A549 (cell line): ENCODE data around the gene TRIP13. TPM values are rescaled to one million over a fixed set of nuclear protein-coding genes. Genes with fewer than 3 reads are reported as not detected.

Experiments used
- ATAC-seq, 2 experiments: fragments of 200-7000 bp in 1 of 2; fragments of >200 bp in 1 of 2; cut with Nextera tagmentation in 1 of 2; cut with Tn5 transposase in 1 of 2; 3 replicates each; pipeline versions ENCODE4 v1.8.0 to v1.9.1; 2018 to 2020; ENCODE audit warnings: mild to moderate bottlenecking in 1 of 2, moderate library complexity in 1 of 2
- CTCF ChIA-PET: fragments of 300-600 bp; sonication (Branson Sonifier 250); formaldehyde crosslinking; extraction: SDS; loops from one replicate; lab custom pipeline; 2021; ENCODE audit warnings: antibody characterized with exemption, inconsistent platforms; lab: Yijun Ruan, JAX
- POLR2A ChIA-PET: fragments of 350-600 bp; formaldehyde crosslinking; extraction: SDS; loops from one replicate; lab custom pipeline; 2021; ENCODE audit warnings: antibody characterized with exemption, inconsistent platforms; lab: Yijun Ruan, JAX
- DNase-seq, 2 experiments: peaks; one replicate each; pipeline versions ENCODE4 v3.0.0 to v3.0.0-alpha.2; 2011 to 2016; ENCODE audit warnings: low read depth in 1 of 2, low spot score in 1 of 2
- FAIRE-seq: peaks from 2 replicates; lab custom pipeline; 2011; peaks lifted over from hg19 to GRCh38; lab: Jason Lieb, UNC
- H3K27ac ChIP-seq, 2 experiments: fragments of >200 bp; sonication (Bioruptor Twin); formaldehyde crosslinking; 3 replicates each; pipeline ENCODE4 v1.5.1; 2016 to 2017
- H3K4me1 ChIP-seq: fragments of >200 bp; sonication (Bioruptor Twin); formaldehyde crosslinking; 3 replicates; pipeline ENCODE4 v1.6.1; 2016
- H3K4me2 ChIP-seq: fragments of >200 bp; sonication (Bioruptor Twin); formaldehyde crosslinking; 3 replicates; pipeline ENCODE4 v1.6.1; 2016
- H3K4me3 ChIP-seq: fragments of >200 bp; sonication (Bioruptor Twin); formaldehyde crosslinking; 3 replicates; pipeline ENCODE4 v1.5.1; 2016
- H3K9me3 ChIP-seq: fragments of >200 bp; sonication (Bioruptor Twin); formaldehyde crosslinking; 3 replicates; pipeline ENCODE4 v1.6.1; 2016
- BHLHE40 ChIP-seq: IDR thresholded peaks from 2 replicates; pipeline ENCODE4 v1.6.1; 2012; ENCODE audit warnings: low read depth, low read length, inconsistent platforms
- CBX8 ChIP-seq: fragments of 200-600 bp; sonication (generic); IDR thresholded peaks from 2 replicates; pipeline ENCODE4 v1.6.1; 2016
- CEBPB ChIP-seq, 2 experiments: fragments of >200 bp in 1 of 2; sonication (Bioruptor Twin) in 1 of 2; formaldehyde crosslinking in 1 of 2; IDR thresholded peaks; 2 replicates each; pipeline ENCODE4 v1.6.1; 2012 to 2016
- CTCF ChIP-seq: fragments of >200 bp; sonication (Bioruptor Twin); formaldehyde crosslinking; IDR thresholded peaks from 3 replicates; pipeline ENCODE4 v1.5.1; 2016
- E2F6 ChIP-seq: IDR thresholded peaks from 2 replicates; pipeline ENCODE4 v1.6.1; 2012; ENCODE audit warnings: low read depth, borderline replicate concordance
- ELK1 ChIP-seq: fragments of 150-350 bp; IDR thresholded peaks from 2 replicates; pipeline ENCODE4 v1.6.1; 2014; ENCODE audit warnings: low read depth, mild to moderate bottlenecking, low read length
- HOXB13 ChIP-seq: fragments of 250-450 bp; sonication (Bioruptor Pico); IDR thresholded peaks from 2 replicates; pipeline ENCODE4 v1.5.0; 2020; ENCODE audit warnings: low read depth, mild to moderate bottlenecking, moderate library complexity
- HOXB5 ChIP-seq: fragments of 250-450 bp; sonication (Bioruptor Pico); IDR thresholded peaks from 2 replicates; pipeline ENCODE4 v1.5.0; 2020; ENCODE audit warnings: mild to moderate bottlenecking, moderate library complexity
- MAX ChIP-seq: IDR thresholded peaks from 2 replicates; pipeline ENCODE4 v1.6.1; 2012
- MAZ ChIP-seq: fragments of 150-350 bp; IDR thresholded peaks from 2 replicates; pipeline ENCODE4 v1.6.1; 2014; ENCODE audit warnings: antibody characterized with exemption, low read depth, low read length, borderline replicate concordance
- NPAS2 ChIP-seq: fragments of 250-450 bp; sonication (Bioruptor Pico); IDR thresholded peaks from 2 replicates; pipeline ENCODE4 v1.8.0; 2022; ENCODE audit warnings: mild to moderate bottlenecking, moderate library complexity, borderline replicate concordance
- PHF8 ChIP-seq: fragments of 200-600 bp; sonication (generic); IDR thresholded peaks from 2 replicates; pipeline ENCODE4 v1.6.1; 2016; ENCODE audit warnings: low read depth, mild to moderate bottlenecking, antibody characterized with exemption, moderate library complexity, borderline replicate concordance
- POLR2A ChIP-seq: IDR thresholded peaks from 2 replicates; pipeline ENCODE4 v1.6.1; 2012; ENCODE audit warnings: mild to moderate bottlenecking, low read length
- RCOR1 ChIP-seq: fragments of 150-350 bp; IDR thresholded peaks from 2 replicates; pipeline ENCODE4 v1.6.1; 2014; ENCODE audit warnings: antibody characterized with exemption, low read length, low read depth
- REST ChIP-seq: fragments of 200-600 bp; sonication (generic); IDR thresholded peaks from 2 replicates; pipeline ENCODE4 v1.6.1; 2016; ENCODE audit warnings: antibody characterized with exemption, mild to moderate bottlenecking, moderate library complexity
- RFX5 ChIP-seq: fragments of 450-650 bp; IDR thresholded peaks from 2 replicates; pipeline ENCODE4 v1.7.1; 2014; ENCODE audit warnings: antibody characterized with exemption, mild to moderate bottlenecking, moderate library complexity
- ZC3H11A ChIP-seq: fragments of 450-650 bp; IDR thresholded peaks from 2 replicates; pipeline ENCODE4 v1.6.1; 2014; ENCODE audit warnings: antibody characterized with exemption, mild to moderate bottlenecking
- WGBS: methylation state at CpG from one replicate; pipeline ENCODE4 v1.1.6; 2017; ENCODE audit errors: missing lambda C conversion rate; 5-methylcytosine and 5-hydroxymethylcytosine counted together
- polyA plus RNA-seq, 4 experiments: library from polyadenylated mRNA; depleted of rRNA in 3 of 4; stranded (reverse); fragments of >200 nt; fragmentation: RNase III in 1 of 4; extraction: RNeasy Plus Mini Kit Qiagen cat#74134 plus additional on column Dnase treatment in 1 of 4; gene quantifications; 2 replicates in 3 of 4; 3 replicates in 1 of 4; pipeline ENCODE4 v1.2.3, GENCODE V29; 2011 to 2017

TRIP13 gene
- polyA plus RNA-seq, 2 of the 4 experiments (the other 2 are of a cell fraction), result 54.0 to 62.4 TPM

GRCh38 chr5:912280-913091 is 19.8 kb downstream of the TRIP13 start (continued):
- TF ChIP-seq PHF8, result no peak
- peak; percentile 97 for TF ChIP-seq MAX
- no peak for TF ChIP-seq ELK1
- TF ChIP-seq BHLHE40, result peak; percentile 100
- TF ChIP-seq POLR2A, result no peak
- TF ChIP-seq RCOR1, result no peak
- no peak for TF ChIP-seq RFX5

GRCh38 chr5:914174-914573 is 21.5 kb downstream of the TRIP13 start:
- no peak for TF ChIP-seq BHLHE40
- no peak for TF ChIP-seq ELK1
- TF ChIP-seq RCOR1, result no peak
- TF ChIP-seq MAZ, result no peak
- no peak for TF ChIP-seq PHF8
- TF ChIP-seq HOXB5 (CRISPR knock-in tag), result no peak
- no peak for TF ChIP-seq REST
- no peak for TF ChIP-seq CTCF
- TF ChIP-seq E2F6, result no peak
- no peak for TF ChIP-seq CBX8
- TF ChIP-seq CEBPB (IDR thresholded peaks at IDR 0.05), result no peak
- no peak for TF ChIP-seq HOXB13
- no peak for TF ChIP-seq ZC3H11A
- TF ChIP-seq NPAS2, result no peak
- no peak overlapping the region for H3K4me3 ChIP-seq
- 93% methylated on average over 14 of the region's 14 CpGs for WGBS
- ATAC-seq, result no peak
- H3K4me1 ChIP-seq, result peaks cover 26% of the 10 kb centered on the region
- H3K4me2 ChIP-seq, result no peak overlapping the region
- H3K9me3 ChIP-seq, result no peaks in the 10 kb centered on the region
- ChIA-PET CTCF (interaction anchor here (1.3 to 3.6 kb wide), 6 partner anchors 8 to 254 kb away, joined by 4 to 33 read pairs (median 13); no protein-coding TSS in a partner anchor), POLR2A (no interaction called here)
- no peak for FAIRE-seq
- no peak overlapping the region; a peak in 2 of 6 replicates for H3K27ac ChIP-seq
- DNase-seq, result no peak
